ENCODE data around the gene OGA.
A peak's percentile ranks its signal among the peaks of the same experiment; 100 is the strongest.

The OGA gene

GRCh38 chr10:101814466-101815071, 3.7 kb downstream of the OGA start:
- no peak for DNase-seq
- intact Hi-C loops (cut with DNase I) = no loop called here

- no peak for DNase-seq
- intact Hi-C loops (cut with DNase I) = no loop called here
These were observed 5.6 kb downstream of the OGA start for GRCh38 chr10:101812606-101813005.

GRCh38 chr10:101807158-101807557, 11.1 kb downstream of the OGA start:
- intact Hi-C loops (cut with DNase I) = no loop called here
- DNase-seq = no peak

- DNase-seq = no peak
- intact Hi-C loops (cut with DNase I) = no loop called here
These were observed 14.7 kb downstream of the OGA start for GRCh38 chr10:101803511-101803910.

- intact Hi-C loops (cut with DNase I) = no loop called here
- no peak for DNase-seq
These were observed 20.7 kb downstream of the OGA start for GRCh38 chr10:101797403-101798059.

GRCh38 chr10:101793526-101793925, 24.7 kb downstream of the OGA start:
- no peak for DNase-seq
- intact Hi-C loops (cut with DNase I) = no loop called here

GRCh38 chr10:101789686-101790085, 28.6 kb downstream of the OGA start:
- DNase-seq = no peak
- intact Hi-C loops (cut with DNase I) = loop anchor here (10.0 kb wide), 1 partner anchor 575 kb away; no protein-coding TSS in a partner anchor

- intact Hi-C loops (cut with DNase I) = loop anchor here (10.0 kb wide), 1 partner anchor 574 kb away; no protein-coding TSS in a partner anchor
- peak in 1 of 10 donors; percentile 52 for DNase-seq
These were observed 29.0 kb downstream of the OGA start for GRCh38 chr10:101789231-101789630.

- DNase-seq = no peak
- intact Hi-C loops (cut with DNase I) = loop anchor here (10.0 kb wide), 1 partner anchor 571 kb away; no protein-coding TSS in a partner anchor
These were observed 32.4 kb downstream of the OGA start for GRCh38 chr10:101785801-101786200.

- intact Hi-C loops (cut with DNase I) = loop anchor here (10.0 kb wide), 1 partner anchor 570 kb away; no protein-coding TSS in a partner anchor
- no peak for DNase-seq
These were observed 33.7 kb downstream of the OGA start for GRCh38 chr10:101784558-101784957.

- DNase-seq = peak in 1 of 10 donors; percentile 61
- intact Hi-C loops (cut with DNase I) = loop anchor here (10.0 kb wide), 1 partner anchor 569 kb away; no protein-coding TSS in a partner anchor
These were observed 34.5 kb downstream of the OGA start for GRCh38 chr10:101783736-101784118.

GRCh38 chr10:101782811-101783735, 35.2 kb downstream of the OGA start, which contains the start of gene NPM3:
TSS of gene NPM3 (minus strand) at chr10:101783446. CDS start at chr10:101783390, 56 bp downstream.
- DNase-seq = peak; percentile 67 to 98 (median 87)
- intact Hi-C loops (cut with DNase I) = loop anchor here (10.0 kb wide), 1 partner anchor 568 kb away; no protein-coding TSS in a partner anchor

GRCh38 chr10:101781984-101782810, 36.0 kb downstream of the OGA start:
- DNase-seq = peak in 2 of 10 donors; percentile 4 to 67
- intact Hi-C loops (cut with DNase I) = loop anchor here (1.0 to 10.0 kb wide), 2 partner anchors 180 to 567 kb away; no protein-coding TSS in a partner anchor

GRCh38 chr10:101781655-101781983, 36.6 kb downstream of the OGA start:
- intact Hi-C loops (cut with DNase I) = loop anchor here (1.0 to 10.0 kb wide), 2 partner anchors 179 to 567 kb away; no protein-coding TSS in a partner anchor

GRCh38 chr10:101780818-101781654, 37.2 kb downstream of the OGA start:
- peak; percentile 62 to 95 (median 70) for DNase-seq
- intact Hi-C loops (cut with DNase I) = loop anchor here (1.0 to 10.0 kb wide), 2 partner anchors 179 to 566 kb away; no protein-coding TSS in a partner anchor

More at GRCh38 chr10:101781655-101781983, 36.6 kb downstream of the OGA start:
- DNase-seq = no peak

- intact Hi-C loops (cut with DNase I) = loop anchor here (10.0 kb wide), 1 partner anchor 566 kb away; no protein-coding TSS in a partner anchor
- DNase-seq = peak in 1 of 10 donors; percentile 48
These were observed 37.9 kb downstream of the OGA start for GRCh38 chr10:101780187-101780817.

GRCh38 chr10:101779544-101780186, 38.6 kb downstream of the OGA start:
- intact Hi-C loops (cut with DNase I) = loop anchor here (10.0 kb wide), 1 partner anchor 565 kb away; no protein-coding TSS in a partner anchor
- peak; percentile 63 to 97 (median 82) for DNase-seq
